ENCODE data around the gene C17orf114.

Gene C17orf114

GRCh38 chr17:4788159-4788806 is 13.8 kb downstream of the C17orf114 start:
- DNase-seq (ENCODE audit: low spot score), result no peak

- DNase-seq (ENCODE audit: low spot score), result no peak
Measured at GRCh38 chr17:4786516-4786915, 15.6 kb downstream of the C17orf114 start.

GRCh38 chr17:4786106-4786511 is 16.0 kb downstream of the C17orf114 start, which contains the start of gene VMO1:
Gene VMO1 (minus strand): TSS chr17:4786364. CDS start chr17:4786352, 12 bp downstream.
- DNase-seq (ENCODE audit: low spot score), result no peak

GRCh38 chr17:4785311-4786105 is 16.6 kb downstream of the C17orf114 start:
- no peak for DNase-seq (ENCODE audit: low spot score)

- DNase-seq (ENCODE audit: low spot score), result no peak
Measured at GRCh38 chr17:4782652-4783051, 19.5 kb downstream of the C17orf114 start.

GRCh38 chr17:4780325-4780955 is 21.7 kb downstream of the C17orf114 start:
- no peak for DNase-seq (ENCODE audit: low spot score)

- DNase-seq (ENCODE audit: low spot score), result peak; percentile 60
Measured at GRCh38 chr17:4777969-4778760, 24.0 kb downstream of the C17orf114 start.

GRCh38 chr17:4772235-4772613 is 29.9 kb downstream of the C17orf114 start:
- DNase-seq (ENCODE audit: low spot score), result no peak

GRCh38 chr17:4771519-4772234 is 30.5 kb downstream of the C17orf114 start, which contains the start of gene TM4SF5:
Gene TM4SF5 (plus strand): TSS chr17:4771886. CDS start chr17:4771923, 37 bp downstream.
- DNase-seq (ENCODE audit: low spot score), result peak; percentile 42

- no peak for DNase-seq (ENCODE audit: low spot score)
Measured at GRCh38 chr17:4769628-4770027, 32.5 kb downstream of the C17orf114 start.

- DNase-seq (ENCODE audit: low spot score), result no peak
Measured at GRCh38 chr17:4768298-4768697, 33.8 kb downstream of the C17orf114 start.

GRCh38 chr17:4766723-4767122 is 35.4 kb downstream of the C17orf114 start:
- no peak for DNase-seq (ENCODE audit: low spot score)

- DNase-seq (ENCODE audit: low spot score), result no peak
Measured at GRCh38 chr17:4766201-4766600, 35.9 kb downstream of the C17orf114 start.

GRCh38 chr17:4764595-4764994 is 37.5 kb downstream of the C17orf114 start:
- no peak for DNase-seq (ENCODE audit: low spot score)

- peak; percentile 46 for DNase-seq (ENCODE audit: low spot score)
Measured at GRCh38 chr17:4759776-4760236, 42.3 kb downstream of the C17orf114 start.

- DNase-seq (ENCODE audit: low spot score), result no peak
Measured at GRCh38 chr17:4753392-4753791, 48.7 kb downstream of the C17orf114 start.

- DNase-seq (ENCODE audit: low spot score), result no peak
Measured at GRCh38 chr17:4751932-4752331, 50.2 kb downstream of the C17orf114 start.
